Liver (tissue), 2 donors: Measurements from ENCODE around the gene INPPL1.

ENCODE experiments used
- TF ChIP-seq, protein P1 (sequence below): fragments of 150-350 bp; IDR thresholded peaks from 2 replicates; pipeline ENCODE4 v1.5.1; 2017; ENCODE audit warnings: improper control_type of control experiment, low read depth, low read length; ENCODE audit not compliant: missing input control
- TF ChIP-seq, protein P2 (sequence below): IDR thresholded peaks from 2 replicates; pipeline ENCODE4 v1.6.1; 2016; ENCODE audit warnings: antibody characterized with exemption
- donor health status: healthy.

DNA sequence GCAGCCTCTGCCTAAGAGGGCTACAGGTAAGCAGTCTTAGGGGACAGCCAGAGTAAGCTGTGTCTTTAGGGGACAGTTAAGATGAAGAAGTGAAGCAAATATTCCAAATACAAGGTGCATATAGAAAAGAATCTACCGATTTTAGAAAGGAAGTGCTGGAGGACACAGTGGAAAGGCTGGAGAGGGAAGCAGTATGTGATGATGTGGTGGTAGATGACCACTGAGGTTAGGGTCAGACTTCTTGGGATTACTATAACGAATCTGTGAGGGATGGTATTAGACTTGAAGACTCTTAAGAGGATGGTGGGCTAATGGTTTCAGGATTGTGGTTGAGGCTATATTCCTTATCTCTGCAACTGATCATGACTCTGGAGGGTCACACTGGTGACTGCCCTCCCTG is 59.4 kb downstream of the INPPL1 start:
- TF ChIP-seq, protein P1, sequence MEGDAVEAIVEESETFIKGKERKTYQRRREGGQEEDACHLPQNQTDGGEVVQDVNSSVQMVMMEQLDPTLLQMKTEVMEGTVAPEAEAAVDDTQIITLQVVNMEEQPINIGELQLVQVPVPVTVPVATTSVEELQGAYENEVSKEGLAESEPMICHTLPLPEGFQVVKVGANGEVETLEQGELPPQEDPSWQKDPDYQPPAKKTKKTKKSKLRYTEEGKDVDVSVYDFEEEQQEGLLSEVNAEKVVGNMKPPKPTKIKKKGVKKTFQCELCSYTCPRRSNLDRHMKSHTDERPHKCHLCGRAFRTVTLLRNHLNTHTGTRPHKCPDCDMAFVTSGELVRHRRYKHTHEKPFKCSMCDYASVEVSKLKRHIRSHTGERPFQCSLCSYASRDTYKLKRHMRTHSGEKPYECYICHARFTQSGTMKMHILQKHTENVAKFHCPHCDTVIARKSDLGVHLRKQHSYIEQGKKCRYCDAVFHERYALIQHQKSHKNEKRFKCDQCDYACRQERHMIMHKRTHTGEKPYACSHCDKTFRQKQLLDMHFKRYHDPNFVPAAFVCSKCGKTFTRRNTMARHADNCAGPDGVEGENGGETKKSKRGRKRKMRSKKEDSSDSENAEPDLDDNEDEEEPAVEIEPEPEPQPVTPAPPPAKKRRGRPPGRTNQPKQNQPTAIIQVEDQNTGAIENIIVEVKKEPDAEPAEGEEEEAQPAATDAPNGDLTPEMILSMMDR, result no peak
- TF ChIP-seq, protein P2, sequence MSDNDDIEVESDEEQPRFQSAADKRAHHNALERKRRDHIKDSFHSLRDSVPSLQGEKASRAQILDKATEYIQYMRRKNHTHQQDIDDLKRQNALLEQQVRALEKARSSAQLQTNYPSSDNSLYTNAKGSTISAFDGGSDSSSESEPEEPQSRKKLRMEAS, result no peak
